ENCODE measurements around the gene ADH5. TPM values are rescaled to one million over a fixed set of nuclear protein-coding genes. Genes with fewer than 3 reads are reported as not detected.

ADH5 gene
- total and polyA plus RNA-seq, 9 of the 15 experiments (the other 6 are each of a cell fraction or from before 2014, with no cell fraction given), result 115 to 310 (median 200) TPM

- no peak for TF ChIP-seq ZNF592 (IDR thresholded peaks at IDR 0.05)
- TF ChIP-seq MXI1 (IDR thresholded peaks at IDR 0.05; ENCODE audit: low read depth, low read length), result no peak
- TF ChIP-seq KDM2B (CRISPR knock-in tag; IDR thresholded peaks at IDR 0.05), result no peak
- TF ChIP-seq HNRNPLL (IDR thresholded peaks at IDR 0.05; ENCODE audit: low read depth, low read length, poor library complexity, severe bottlenecking), result no peak
- no peak for TF ChIP-seq PML (IDR thresholded peaks at IDR 0.05; ENCODE audit: low read length)
- no peak for TF ChIP-seq POU5F1 (IDR thresholded peaks at IDR 0.05; ENCODE audit: borderline replicate concordance, low read depth, low read length, partially characterized antibody)
- no peak for TF ChIP-seq EP400 (IDR thresholded peaks at IDR 0.05)
Measured at GRCh38 chr4:99126376-99126775, 37.8 kb upstream of the ADH5 start (continued).

GRCh38 chr4:99121008-99121407, 32.4 kb upstream of the ADH5 start:
- H4K20me1 ChIP-seq (replicated peaks; ENCODE audit: control insufficient read depth, insufficient read depth, low read length), result no peaks in the 10 kb centered on the region
- H3K4me3 ChIP-seq, result no peak overlapping the region
- no peak for ATAC-seq
- ChIA-PET CTCF (ENCODE audit: low intra/inter-chr PET ratio) (no interaction called here), POLR2A (no interaction called here)
- BruUV-seq (replicated peaks), result no TSS peak
- no peaks in the 10 kb centered on the region for H3K4me1 ChIP-seq (replicated peaks in 1 of 2; ENCODE audit: control insufficient read depth in 2 of 2, insufficient read depth in 2 of 2, low read length in 2 of 2)
- no peaks in the 10 kb centered on the region for H3K36me3 ChIP-seq (ENCODE audit: control insufficient read depth, insufficient read depth, low read length)
- no peaks in the 10 kb centered on the region for H3K79me2 ChIP-seq (ENCODE audit: control insufficient read depth, insufficient read depth, low read length)
- peaks cover 2% of the 10 kb centered on the region for H3K9me1 ChIP-seq (ENCODE audit: control insufficient read depth, insufficient read depth, low read length)
- FAIRE-seq, result no peak
- WGBS (ENCODE audit: insufficient coverage, low coverage, missing lambda C conversion rate), result 24% methylated on average over 4 of the region's 4 CpGs
- in situ Hi-C loops (cut with MboI) (no loop called here), intact Hi-C loops (cut with micrococcal nuclease) (no loop called here)
- H2AFZ ChIP-seq (ENCODE audit: low read depth, low read length), result no peak overlapping the region
- no peaks in the 10 kb centered on the region for H3K27me3 ChIP-seq (ENCODE audit: control insufficient read depth in 2 of 2, insufficient read depth in 2 of 2, low read length in 2 of 2)
- H3K9ac ChIP-seq (ENCODE audit: insufficient read depth in 1 of 2, low read depth in 2 of 2, low read length in 2 of 2), result no peak overlapping the region
- DNase-seq (ENCODE audit: extremely low read depth in 1 of 4, low spot score in 3 of 4), result no peak
- no peak overlapping the region for H3K4me2 ChIP-seq (ENCODE audit: insufficient read depth, low read length)
- no peaks in the 10 kb centered on the region for H3K9me3 ChIP-seq (replicated peaks; ENCODE audit: control insufficient read depth, insufficient read depth, low read depth, low read length)
- no peak overlapping the region for H3K27ac ChIP-seq (ENCODE audit: extremely low read depth, low read depth, low read length)
- no peak for TF ChIP-seq LEF1 (IDR thresholded peaks at IDR 0.05)
- TF ChIP-seq ZNF764 (CRISPR knock-in tag; IDR thresholded peaks at IDR 0.05; ENCODE audit: low read depth), result no peak
- TF ChIP-seq RBM39 (optimal IDR thresholded peaks at IDR 0.05; ENCODE audit: low read depth, low read length), result no peak
- TF ChIP-seq MAX (CRISPR knock-in tag; IDR thresholded peaks at IDR 0.05), result no peak
- TF ChIP-seq PRMT5 (CRISPR knock-in tag; IDR thresholded peaks at IDR 0.05), result no peak
- TF ChIP-seq ELF4 (CRISPR knock-in tag; IDR thresholded peaks at IDR 0.05), result no peak
- TF ChIP-seq TCF7L2 (IDR thresholded peaks at IDR 0.05; ENCODE audit: low read depth, low read length), result no peak
- TF ChIP-seq NR1H2 (CRISPR knock-in tag; IDR thresholded peaks at IDR 0.05), result no peak
- no peak for TF ChIP-seq CEBPZ (IDR thresholded peaks at IDR 0.05; ENCODE audit: borderline replicate concordance, low read depth, low read length)
